ENCODE results near the gene SYNDIG1. TPM values are rescaled to one million over a fixed set of nuclear protein-coding genes. Genes with fewer than 3 reads are reported as not detected.

Gene SYNDIG1
- total and polyA plus RNA-seq, 2 of the 4 experiments (the other 2 are of a cell fraction) = not detected

GRCh38 chr20:24575811-24576210, 106.4 kb downstream of the SYNDIG1 start:
- Histone ChIP-seq H3K23ac (ENCODE audit: low read depth, low read length) (no peak overlapping the region), H3K56ac (ENCODE audit: extremely low read depth, insufficient read depth, low read length) (no peak overlapping the region), H2BK20ac (ENCODE audit: low read depth, low read length) (no peak overlapping the region), H3K27me3 (ENCODE audit: control insufficient read depth, insufficient read depth, low read length) (no peaks in the 10 kb centered on the region), H3K9ac (ENCODE audit: low read depth, low read length) (no peak overlapping the region), H4K20me1 (ENCODE audit: insufficient read depth, low read length) (no peaks in the 10 kb centered on the region), H3K9me1 (ENCODE audit: insufficient read depth, low read length) (no peaks in the 10 kb centered on the region), H2BK5ac (ENCODE audit: low read depth, low read length, poor library complexity, severe bottlenecking) (no peak overlapping the region), H2AK5ac (ENCODE audit: low read depth, low read length) (no peak overlapping the region), H3K79me1 (ENCODE audit: low read depth in 1 of 2, low read length in 2 of 2) (no peaks in the 10 kb centered on the region), H3K9me3 (ENCODE audit: control insufficient read depth, insufficient read depth, low read length) (no peaks in the 10 kb centered on the region), H3K4ac (ENCODE audit: low read depth, low read length) (no peak overlapping the region), H4K8ac (ENCODE audit: low read depth in 2 of 2, low read length in 2 of 2) (no peak overlapping the region), H3K4me1 (ENCODE audit: control insufficient read depth, insufficient read depth, low read length) (no peaks in the 10 kb centered on the region), H3K4me3 (ENCODE audit: insufficient read depth, low read depth, low read length) (no peak overlapping the region), H3K4me2 (ENCODE audit: low read depth, low read length) (no peak overlapping the region), H2BK15ac (ENCODE audit: low read depth, low read length) (no peak overlapping the region), H2BK120ac (ENCODE audit: low read depth, low read length) (no peak overlapping the region), H3K18ac (ENCODE audit: low read depth, low read length) (no peak overlapping the region), H2AK9ac (replicated peaks; ENCODE audit: low read depth, low read length, poor library complexity) (no peak overlapping the region), H2AFZ (replicated peaks; ENCODE audit: low read length, poor library complexity) (no peak overlapping the region), H3K14ac (replicated peaks; ENCODE audit: low read depth, low read length) (no peak overlapping the region), H3K36me3 (ENCODE audit: control insufficient read depth, insufficient read depth, low read length) (no peaks in the 10 kb centered on the region), H3K27ac (ENCODE audit: insufficient read depth, low read length) (no peak overlapping the region), H4K5ac (ENCODE audit: low read depth, low read length) (no peak overlapping the region), H4K91ac (ENCODE audit: insufficient read depth, low read depth, low read length) (no peak overlapping the region)
- no CpG with 5 or more reads among the region's 4 CpGs for WGBS, 2 experiments (ENCODE audit: extremely low coverage in 2 of 2, insufficient read length in 1 of 2)
- DNase-seq (no peak), ATAC-seq (ENCODE audit: low read depth) (no peak)
- ChIA-PET POLR2A (ENCODE audit: unreplicated experiment) (no interaction called here), CTCF (no interaction called here)
- BruUV-seq (replicated peaks) = no TSS peak
- TF ChIP-seq RAD21 (IDR thresholded peaks at IDR 0.05; ENCODE audit: low read length) = no peak
- TF ChIP-seq MAZ (IDR thresholded peaks at IDR 0.05; ENCODE audit: borderline replicate concordance, low read depth, low read length) = no peak
- in situ Hi-C loops (cut with MboI; ENCODE audit: low sequenced_read_pairs) (no loop called here), dilution Hi-C loops (cut with HindIII; ENCODE audit: low sequenced_read_pairs, unreplicated experiment) (no loop called here), intact Hi-C loops (cut with micrococcal nuclease) (no loop called here)

Measured in IMR-90 (cell line).